C4-2B (cell line): Measurements from ENCODE around the gene PCGF2.

Source experiments
- ZFX ChIP-seq: fragments of 450-650 bp; IDR thresholded peaks from 2 replicates; pipeline ENCODE4 v1.6.1; 2017
- TF ChIP-seq, protein P1 (sequence below): fragments of 450-650 bp; conservative IDR thresholded peaks from 2 replicates; pipeline ENCODE4 v1.5.1; 2017; ENCODE audit warnings: mild to moderate bottlenecking

DNA sequence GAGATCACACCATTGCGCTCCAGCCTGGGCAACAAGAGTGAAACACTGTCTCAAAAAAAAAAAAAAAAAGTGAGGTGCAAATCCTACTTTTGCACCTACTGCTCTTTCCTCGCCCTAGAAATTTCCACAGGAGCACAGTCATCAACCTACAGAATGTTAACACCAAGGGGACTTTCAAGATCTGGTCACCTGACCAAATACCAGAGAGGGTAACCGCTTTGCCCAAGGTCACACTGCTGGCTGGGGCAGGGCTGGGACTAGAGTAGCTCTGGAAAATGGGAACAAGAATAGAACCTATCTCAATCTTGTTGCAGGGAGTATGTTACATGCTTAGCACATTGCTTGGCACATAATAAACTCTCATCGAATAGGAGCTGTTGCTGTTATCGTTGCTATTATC is 49.4 kb downstream of the PCGF2 start:
- TF ChIP-seq, protein P1, sequence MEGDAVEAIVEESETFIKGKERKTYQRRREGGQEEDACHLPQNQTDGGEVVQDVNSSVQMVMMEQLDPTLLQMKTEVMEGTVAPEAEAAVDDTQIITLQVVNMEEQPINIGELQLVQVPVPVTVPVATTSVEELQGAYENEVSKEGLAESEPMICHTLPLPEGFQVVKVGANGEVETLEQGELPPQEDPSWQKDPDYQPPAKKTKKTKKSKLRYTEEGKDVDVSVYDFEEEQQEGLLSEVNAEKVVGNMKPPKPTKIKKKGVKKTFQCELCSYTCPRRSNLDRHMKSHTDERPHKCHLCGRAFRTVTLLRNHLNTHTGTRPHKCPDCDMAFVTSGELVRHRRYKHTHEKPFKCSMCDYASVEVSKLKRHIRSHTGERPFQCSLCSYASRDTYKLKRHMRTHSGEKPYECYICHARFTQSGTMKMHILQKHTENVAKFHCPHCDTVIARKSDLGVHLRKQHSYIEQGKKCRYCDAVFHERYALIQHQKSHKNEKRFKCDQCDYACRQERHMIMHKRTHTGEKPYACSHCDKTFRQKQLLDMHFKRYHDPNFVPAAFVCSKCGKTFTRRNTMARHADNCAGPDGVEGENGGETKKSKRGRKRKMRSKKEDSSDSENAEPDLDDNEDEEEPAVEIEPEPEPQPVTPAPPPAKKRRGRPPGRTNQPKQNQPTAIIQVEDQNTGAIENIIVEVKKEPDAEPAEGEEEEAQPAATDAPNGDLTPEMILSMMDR, result no peak
- TF ChIP-seq ZFX, result no peak
